NT2/D1 (cell line): ENCODE measurements around the gene HOXC4.

Source experiments
- DNase-seq: peaks from one replicate; pipeline ENCODE4 v3.0.0-alpha.2; 2011; ENCODE audit warnings: low read depth, low spot score
- H3K27me3 ChIP-seq: 2 replicates; pipeline ENCODE4 v1.6.0; 2011; ENCODE audit warnings: mild to moderate bottlenecking; ENCODE audit not compliant: insufficient read length, insufficient read depth
- H3K36me3 ChIP-seq: 2 replicates; pipeline ENCODE4 v1.6.1; 2011; ENCODE audit warnings: mild to moderate bottlenecking, low read length, mixed read lengths; ENCODE audit not compliant: insufficient read depth, insufficient read length
- H3K4me1 ChIP-seq: 2 replicates; pipeline ENCODE4 v1.5.1; 2011; ENCODE audit not compliant: insufficient read depth, insufficient read length
- H3K4me3 ChIP-seq: 2 replicates; pipeline ENCODE4 v1.5.1; 2011; ENCODE audit warnings: low read depth; ENCODE audit not compliant: insufficient read length
- H3K9ac ChIP-seq: 2 replicates; pipeline ENCODE4 v1.6.0; 2011; ENCODE audit warnings: low read depth; ENCODE audit not compliant: insufficient read length
- H3K9me3 ChIP-seq: 2 replicates; pipeline ENCODE4 v1.5.1; 2011; ENCODE audit warnings: mild to moderate bottlenecking, low read length; ENCODE audit not compliant: insufficient read depth
- SUZ12 ChIP-seq: IDR thresholded peaks from 2 replicates; pipeline ENCODE4 v1.6.1; 2011; ENCODE audit not compliant: insufficient read length, insufficient read depth; ENCODE audit errors: extremely low read depth
- YY1 ChIP-seq: IDR thresholded peaks from 2 replicates; pipeline ENCODE4 v1.6.1; 2011; ENCODE audit not compliant: insufficient read length, insufficient read depth
- ZNF274 ChIP-seq: IDR thresholded peaks from 2 replicates; pipeline ENCODE4 v1.6.1; 2011; ENCODE audit warnings: mild to moderate bottlenecking, low read depth, low read length

Gene HOXC4

GRCh38 chr12:54060174-54060974 is 6.7 kb downstream of the HOXC4 start:
- TF ChIP-seq ZNF274: no peak
- no peak for TF ChIP-seq YY1
- no peak for TF ChIP-seq SUZ12
- no peaks in the 10 kb centered on the region for H3K36me3 ChIP-seq
- H3K4me3 ChIP-seq: no peak overlapping the region
- no peaks in the 10 kb centered on the region for H3K9me3 ChIP-seq
- no peak overlapping the region for H3K9ac ChIP-seq
- H3K4me1 ChIP-seq: peaks cover 9% of the 10 kb centered on the region
- DNase-seq: no peak
- peaks cover 66% of the 10 kb centered on the region for H3K27me3 ChIP-seq

- no peaks in the 10 kb centered on the region for H3K36me3 ChIP-seq
- peaks cover 66% of the 10 kb centered on the region for H3K27me3 ChIP-seq
- DNase-seq: no peak
- H3K4me3 ChIP-seq: no peak overlapping the region
- no peak for TF ChIP-seq YY1
- no peak for TF ChIP-seq SUZ12
- TF ChIP-seq ZNF274: no peak
- H3K9ac ChIP-seq: no peak overlapping the region
- H3K4me1 ChIP-seq: peaks cover 9% of the 10 kb centered on the region
- no peaks in the 10 kb centered on the region for H3K9me3 ChIP-seq
These were observed 7.5 kb downstream of the HOXC4 start for GRCh38 chr12:54060975-54061778.

GRCh38 chr12:54065677-54066076 is 12.0 kb downstream of the HOXC4 start:
- no peak overlapping the region for H3K4me3 ChIP-seq
- no peak for TF ChIP-seq ZNF274
- TF ChIP-seq SUZ12: no peak
- TF ChIP-seq YY1: no peak
- H3K9ac ChIP-seq: no peak overlapping the region
- no peaks in the 10 kb centered on the region for H3K4me1 ChIP-seq
- no peaks in the 10 kb centered on the region for H3K36me3 ChIP-seq
- DNase-seq: no peak
- H3K9me3 ChIP-seq: no peaks in the 10 kb centered on the region
- peaks cover 29% of the 10 kb centered on the region for H3K27me3 ChIP-seq

- Histone ChIP-seq H3K4me3 (no peak overlapping the region), H3K9ac (no peak overlapping the region), H3K27me3 (peaks cover 30% of the 10 kb centered on the region), H3K9me3 (no peaks in the 10 kb centered on the region), H3K36me3 (no peaks in the 10 kb centered on the region), H3K4me1 (no peaks in the 10 kb centered on the region)
- no peak for TF ChIP-seq YY1
- TF ChIP-seq SUZ12: no peak
- TF ChIP-seq ZNF274: no peak
- DNase-seq: no peak
These were observed 12.8 kb downstream of the HOXC4 start for GRCh38 chr12:54066408-54066807.

DNA sequence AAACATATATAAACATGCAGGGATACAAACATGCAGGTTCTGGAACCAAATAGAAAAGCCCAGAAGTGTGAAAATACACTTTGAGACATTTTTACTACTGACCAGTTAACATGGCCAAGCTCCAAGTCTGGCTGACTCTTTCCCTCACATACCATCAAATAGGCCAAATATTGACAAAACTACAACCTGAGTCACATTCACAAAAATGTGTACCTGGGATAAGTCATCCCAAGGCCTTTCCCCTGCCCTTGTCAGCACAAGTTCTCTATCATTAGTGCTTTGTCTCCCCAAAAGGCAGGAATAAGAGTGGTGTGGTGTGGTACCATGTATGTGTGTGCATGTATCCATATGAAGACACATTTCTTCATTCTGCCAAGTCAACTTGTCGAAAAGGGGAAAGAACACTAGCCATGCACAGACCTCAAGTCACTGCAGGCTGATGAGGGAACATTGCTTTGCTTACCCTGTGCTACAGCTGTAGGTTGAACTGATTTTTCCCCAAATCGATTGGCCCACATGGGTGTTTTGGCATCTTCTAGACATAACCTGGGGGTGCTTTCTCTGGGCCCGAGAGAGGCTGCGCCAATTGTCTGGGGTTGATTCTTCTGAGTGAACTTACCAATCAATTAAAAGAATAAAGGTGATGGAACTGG is 14.9 kb downstream of the HOXC4 start:
- no peaks in the 10 kb centered on the region for H3K36me3 ChIP-seq
- H3K9ac ChIP-seq: no peak overlapping the region
- H3K9me3 ChIP-seq: no peaks in the 10 kb centered on the region
- TF ChIP-seq SUZ12 (no peak), YY1 (no peak), ZNF274 (no peak)
- no peaks in the 10 kb centered on the region for H3K4me1 ChIP-seq
- no peak overlapping the region for H3K4me3 ChIP-seq
- peaks cover 31% of the 10 kb centered on the region for H3K27me3 ChIP-seq
- no peak for DNase-seq

DNA sequence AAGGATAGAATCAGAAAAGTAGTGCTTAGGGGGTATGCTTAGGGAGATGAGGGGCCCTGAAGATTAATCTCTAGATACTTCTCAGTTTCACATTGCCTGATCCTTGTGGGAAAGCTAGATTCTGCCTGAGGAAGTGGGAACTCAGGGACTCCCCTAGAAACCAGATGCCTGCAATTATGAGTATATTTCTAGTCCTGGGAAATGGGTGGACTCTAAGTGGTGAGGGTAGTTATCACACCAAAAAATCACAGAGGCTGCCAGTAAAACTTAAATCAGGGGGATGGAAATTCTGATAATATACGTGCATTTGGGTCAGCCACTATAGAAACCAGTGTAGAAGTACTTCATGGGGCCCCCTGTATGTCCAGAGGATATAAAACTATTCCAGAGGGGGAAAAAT is 18.3 kb downstream of the HOXC4 start:
- no peak overlapping the region for H3K9ac ChIP-seq
- no peak overlapping the region for H3K4me3 ChIP-seq
- H3K27me3 ChIP-seq: peaks cover 20% of the 10 kb centered on the region
- no peaks in the 10 kb centered on the region for H3K9me3 ChIP-seq
- no peaks in the 10 kb centered on the region for H3K36me3 ChIP-seq
- peaks cover 2% of the 10 kb centered on the region for H3K4me1 ChIP-seq
- TF ChIP-seq ZNF274 (no peak), SUZ12 (no peak), YY1 (no peak)
- no peak for DNase-seq

DNA sequence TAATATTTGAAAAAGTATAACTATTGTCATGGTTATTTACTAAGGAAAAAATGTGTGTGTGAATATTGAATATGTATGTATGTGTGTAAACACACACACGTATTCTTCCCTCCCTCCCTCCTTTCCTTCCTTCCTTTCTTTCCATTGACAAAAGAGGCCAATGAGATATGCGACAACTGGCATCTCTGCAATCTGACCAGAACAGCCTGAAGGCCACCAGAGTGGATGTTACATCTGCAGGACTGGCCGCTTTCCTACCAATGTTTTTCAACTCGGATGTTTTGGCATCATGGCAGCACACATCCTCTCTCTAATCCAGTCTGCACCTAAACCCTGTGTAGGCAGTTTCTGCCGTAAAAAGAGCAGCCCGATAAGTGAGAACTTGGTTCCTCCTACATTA is 20.7 kb downstream of the HOXC4 start:
- no peak for DNase-seq
- TF ChIP-seq ZNF274: no peak
- no peak for TF ChIP-seq YY1
- TF ChIP-seq SUZ12: no peak
- no peak overlapping the region for H3K4me3 ChIP-seq
- no peaks in the 10 kb centered on the region for H3K9me3 ChIP-seq
- H3K36me3 ChIP-seq: no peaks in the 10 kb centered on the region
- peaks cover 37% of the 10 kb centered on the region for H3K27me3 ChIP-seq
- H3K9ac ChIP-seq: no peak overlapping the region
- H3K4me1 ChIP-seq: peaks cover 2% of the 10 kb centered on the region
